Measurements from ENCODE around the gene GLIS1.

GLIS1 gene

DNA sequence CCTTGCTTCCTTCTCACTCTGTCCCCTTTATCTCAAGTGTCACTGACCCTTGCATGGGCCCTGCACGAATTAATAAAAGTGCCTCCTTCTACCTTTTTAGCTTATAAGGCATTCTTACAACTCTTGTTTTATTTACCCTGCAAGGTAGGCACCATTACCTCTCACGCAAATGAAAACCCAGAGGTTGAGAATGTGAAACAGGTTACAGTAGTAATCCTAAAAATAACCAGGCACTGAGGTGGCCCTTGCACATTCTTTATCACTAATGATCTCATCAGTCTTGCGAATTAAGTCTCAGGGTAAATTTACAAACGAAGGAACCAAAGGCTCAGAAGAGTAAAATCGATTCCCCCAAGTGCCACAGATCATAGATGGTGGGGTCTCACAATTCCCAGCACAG lies 3.7 kb downstream of the GLIS1 start:
- H3K4me3 ChIP-seq (ENCODE audit: low read depth, low read length), result peak overlapping the region; percentile 43
- POLR2A ChIA-PET, result no interaction called here
- no peak for DNase-seq (ENCODE audit: low read depth, low spot score)
- CTCF ChIA-PET, result interaction anchor here (0.9 to 3.7 kb wide), 9 partner anchors 10 to 250 kb away, joined by 3 to 21 read pairs (median 5); no protein-coding TSS in a partner anchor
- TF ChIP-seq, protein P1, sequence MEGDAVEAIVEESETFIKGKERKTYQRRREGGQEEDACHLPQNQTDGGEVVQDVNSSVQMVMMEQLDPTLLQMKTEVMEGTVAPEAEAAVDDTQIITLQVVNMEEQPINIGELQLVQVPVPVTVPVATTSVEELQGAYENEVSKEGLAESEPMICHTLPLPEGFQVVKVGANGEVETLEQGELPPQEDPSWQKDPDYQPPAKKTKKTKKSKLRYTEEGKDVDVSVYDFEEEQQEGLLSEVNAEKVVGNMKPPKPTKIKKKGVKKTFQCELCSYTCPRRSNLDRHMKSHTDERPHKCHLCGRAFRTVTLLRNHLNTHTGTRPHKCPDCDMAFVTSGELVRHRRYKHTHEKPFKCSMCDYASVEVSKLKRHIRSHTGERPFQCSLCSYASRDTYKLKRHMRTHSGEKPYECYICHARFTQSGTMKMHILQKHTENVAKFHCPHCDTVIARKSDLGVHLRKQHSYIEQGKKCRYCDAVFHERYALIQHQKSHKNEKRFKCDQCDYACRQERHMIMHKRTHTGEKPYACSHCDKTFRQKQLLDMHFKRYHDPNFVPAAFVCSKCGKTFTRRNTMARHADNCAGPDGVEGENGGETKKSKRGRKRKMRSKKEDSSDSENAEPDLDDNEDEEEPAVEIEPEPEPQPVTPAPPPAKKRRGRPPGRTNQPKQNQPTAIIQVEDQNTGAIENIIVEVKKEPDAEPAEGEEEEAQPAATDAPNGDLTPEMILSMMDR (IDR thresholded peaks at IDR 0.05; ENCODE audit: insufficient read depth, low read length, missing control alignments), result no peak

DNA sequence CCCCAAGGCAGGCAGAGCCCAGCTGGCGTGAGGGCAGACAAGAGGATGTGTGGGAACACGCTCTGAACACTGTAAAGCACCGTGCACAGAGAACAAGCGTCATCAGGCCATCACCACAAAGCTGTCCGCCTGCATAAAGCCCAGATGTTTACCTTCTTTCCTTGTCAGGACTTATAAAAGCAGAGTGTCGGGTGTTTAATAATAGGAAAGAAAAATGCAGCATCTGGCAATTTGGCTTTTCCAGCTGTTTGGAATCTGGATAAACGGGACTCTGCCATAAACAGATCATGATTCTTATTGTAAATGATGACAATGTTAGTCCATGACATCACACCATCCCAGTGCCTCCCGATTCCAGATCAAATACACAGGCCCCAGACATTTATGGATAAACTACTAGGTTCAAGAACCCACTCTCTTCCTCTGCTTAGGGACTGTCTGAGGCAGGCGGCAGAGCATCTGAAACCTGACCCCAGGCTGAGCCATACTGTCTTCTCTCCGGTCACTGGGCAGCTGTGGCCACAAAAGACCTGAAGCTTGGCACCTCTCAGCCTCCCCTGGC lies 4.2 kb downstream of the GLIS1 start:
- DNase-seq (ENCODE audit: low read depth, low spot score), result no peak
- TF ChIP-seq, protein P1 (IDR thresholded peaks at IDR 0.05; ENCODE audit: insufficient read depth, low read length, missing control alignments), result no peak
- POLR2A ChIA-PET, result no interaction called here
- H3K4me3 ChIP-seq (ENCODE audit: low read depth, low read length), result peak overlapping the region; percentile 43
- CTCF ChIA-PET, result interaction anchor here (1.0 to 3.7 kb wide), 5 partner anchors 11 to 249 kb away, joined by 3 to 21 read pairs (median 9); no protein-coding TSS in a partner anchor

DNA sequence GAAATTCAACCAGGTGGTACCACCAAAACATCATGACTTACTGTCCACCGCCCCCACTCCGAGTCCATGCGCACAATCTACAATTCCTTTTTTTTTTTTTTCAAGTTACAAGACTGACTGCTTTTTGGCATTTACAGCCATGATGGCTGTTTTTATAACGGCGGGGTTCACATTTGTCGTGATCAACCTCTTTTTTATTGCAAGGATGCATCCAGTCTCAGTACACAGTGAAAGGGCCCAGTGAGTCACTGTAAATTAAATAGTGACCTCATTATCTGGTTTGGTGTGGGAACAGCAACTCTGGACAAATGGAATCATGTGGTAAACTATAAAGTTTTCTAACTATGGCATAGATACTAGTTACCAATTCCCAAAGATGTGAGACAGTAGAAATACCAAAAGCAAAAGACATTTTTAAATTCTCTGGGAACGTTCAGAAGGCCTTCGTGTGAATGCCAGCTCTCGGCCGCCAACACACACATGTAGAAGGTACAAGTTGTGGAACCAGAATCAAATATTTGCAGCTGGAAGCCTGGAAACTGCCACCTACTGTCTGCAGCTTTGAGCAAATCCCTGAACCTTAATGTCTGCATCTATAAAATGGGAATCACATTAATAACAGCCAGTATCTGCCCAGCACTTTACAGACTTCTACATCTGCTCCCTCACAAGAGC lies 4.9 kb downstream of the GLIS1 start:
- peak overlapping the region; percentile 50 for H3K4me3 ChIP-seq (ENCODE audit: low read depth, low read length)
- TF ChIP-seq, protein P1 (IDR thresholded peaks at IDR 0.05; ENCODE audit: insufficient read depth, low read length, missing control alignments), result no peak
- DNase-seq (ENCODE audit: low read depth, low spot score), result peak; percentile 75
- POLR2A ChIA-PET, result no interaction called here
- CTCF ChIA-PET, result interaction anchor here (1.2 to 3.7 kb wide), 3 partner anchors 20 to 249 kb away, joined by 3 to 21 read pairs (median 15); no protein-coding TSS in a partner anchor

DNA sequence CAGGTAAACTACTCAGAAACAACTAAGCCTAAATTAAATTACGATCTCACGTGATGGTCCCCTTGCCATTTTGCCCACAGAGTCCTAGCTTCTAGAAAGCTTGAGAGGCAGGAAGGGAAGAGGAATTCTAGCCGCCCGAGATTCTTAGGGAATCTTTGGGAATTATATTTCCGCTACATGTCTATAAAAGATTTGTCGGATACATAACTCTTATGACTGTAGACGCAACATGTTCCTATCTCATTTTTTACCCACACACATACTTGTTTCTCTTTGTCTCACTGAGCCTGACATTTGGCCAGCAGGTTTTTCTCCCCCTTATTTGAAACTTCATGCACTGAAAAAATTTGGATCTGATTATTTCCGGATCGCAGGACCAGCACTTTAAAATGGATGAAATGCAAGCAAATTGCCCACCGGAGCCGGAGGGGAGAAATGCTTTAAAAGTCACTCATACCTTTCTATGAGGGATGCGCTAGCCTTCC lies 5.5 kb downstream of the GLIS1 start:
- TF ChIP-seq, protein P1 (IDR thresholded peaks at IDR 0.05; ENCODE audit: insufficient read depth, low read length, missing control alignments), result no peak
- no peak for DNase-seq (ENCODE audit: low read depth, low spot score)
- POLR2A ChIA-PET, result no interaction called here
- H3K4me3 ChIP-seq (ENCODE audit: low read depth, low read length), result peak overlapping the region; percentile 50
- CTCF ChIA-PET, result interaction anchor here (1.8 to 2.9 kb wide), 2 partner anchors 17 to 248 kb away, joined by 6 to 15 read pairs; no protein-coding TSS in a partner anchor

DNA sequence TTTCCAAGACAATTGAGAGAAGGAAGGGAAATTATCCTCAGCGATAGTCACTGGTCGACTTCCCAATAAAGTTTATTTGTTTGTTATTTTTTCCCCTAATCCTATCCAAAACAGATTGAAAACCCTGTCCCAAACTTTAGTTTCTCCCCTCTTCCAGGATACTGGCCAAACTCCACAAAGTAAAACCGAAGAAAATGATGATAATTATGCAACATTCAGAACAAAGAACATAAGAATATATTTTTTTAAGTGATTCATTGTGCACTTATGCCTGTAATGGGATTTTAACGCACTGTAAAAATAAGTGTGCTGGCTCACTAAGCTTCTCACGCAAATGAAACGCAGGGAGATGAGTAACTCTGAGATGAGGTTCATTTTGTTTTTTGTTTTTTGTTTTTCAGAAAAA lies 6.0 kb downstream of the GLIS1 start:
- ChIA-PET CTCF (interaction anchor here (1.8 to 2.9 kb wide), 2 partner anchors 17 to 248 kb away, joined by 6 to 15 read pairs; no protein-coding TSS in a partner anchor), POLR2A (no interaction called here)
- TF ChIP-seq, protein P1 (IDR thresholded peaks at IDR 0.05; ENCODE audit: insufficient read depth, low read length, missing control alignments), result no peak
- DNase-seq (ENCODE audit: low read depth, low spot score), result peak; percentile 91
- peak overlapping the region; percentile 41 for H3K4me3 ChIP-seq (ENCODE audit: low read depth, low read length)

DNA sequence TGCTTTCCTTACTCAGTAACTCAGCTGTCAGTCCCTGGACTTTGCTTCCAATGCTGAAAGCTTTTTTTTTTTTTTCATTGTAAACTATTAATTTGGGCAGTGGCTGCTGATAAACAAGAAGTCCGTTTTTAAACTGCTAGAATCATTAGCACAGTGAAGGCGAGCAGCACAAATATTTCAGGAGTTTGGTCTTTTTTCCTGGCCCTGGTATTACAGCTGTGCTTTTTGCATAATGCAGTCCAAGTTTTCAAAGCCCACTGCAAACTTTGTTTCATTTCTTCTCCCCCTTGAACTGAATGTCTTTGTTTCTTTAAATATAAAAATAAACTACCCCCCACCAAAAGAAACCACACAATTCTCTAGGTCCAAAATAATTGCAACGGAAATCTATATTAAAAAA lies 6.6 kb downstream of the GLIS1 start:
- peak overlapping the region; percentile 41 for H3K4me3 ChIP-seq (ENCODE audit: low read depth, low read length)
- DNase-seq (ENCODE audit: low read depth, low spot score), result no peak
- TF ChIP-seq, protein P1 (IDR thresholded peaks at IDR 0.05; ENCODE audit: insufficient read depth, low read length, missing control alignments), result no peak
- ChIA-PET CTCF (interaction anchor here (1.8 to 2.9 kb wide), 3 partner anchors 16 to 247 kb away, joined by 6 to 15 read pairs (median 9); no protein-coding TSS in a partner anchor), POLR2A (no interaction called here)
